Transverse colon (tissue), 4 donors: ENCODE measurements around the gene AP3B1. TPM values are rescaled to one million over a fixed set of nuclear protein-coding genes. Genes with fewer than 3 reads are reported as not detected.

Experiments
- DNase-seq: peaks from one replicate; pipeline ENCODE4 v3.0.0-alpha.2; 2019
- H3K27ac ChIP-seq, 4 donors: fragments of 200-600 bp; sonication (generic); 2 replicates each; pipeline ENCODE4 v1.5.1; 2016 to 2018; ENCODE audit warnings: inconsistent platforms in 4 of 4
- H3K27me3 ChIP-seq: fragments of 200-600 bp; sonication (generic); 2 replicates; pipeline ENCODE4 v1.5.1; 2017; ENCODE audit warnings: inconsistent platforms
- H3K36me3 ChIP-seq, 4 donors: fragments of 200-600 bp; sonication (generic); 2 replicates each; pipeline ENCODE4 v1.5.1; 2017 to 2019; ENCODE audit warnings: inconsistent platforms in 4 of 4
- H3K4me1 ChIP-seq, 4 donors: fragments of 200-600 bp; sonication (generic); 2 replicates each; pipeline ENCODE4 v1.5.1; 2017 to 2020; ENCODE audit warnings: inconsistent platforms in 4 of 4
- H3K4me3 ChIP-seq, 4 donors: fragments of 200-600 bp; sonication (generic); 1 replicate in 1 of 4; 2 replicates in 3 of 4; pipeline versions ENCODE4 v1.5.1 to v1.6.1; 2017 to 2019; ENCODE audit warnings: inconsistent platforms in 4 of 4
- H3K9me3 ChIP-seq, 2 donors: fragments of 200-600 bp; sonication (generic); 2 replicates each; pipeline ENCODE4 v1.5.1; 2017 to 2019; ENCODE audit warnings: inconsistent platforms in 2 of 2
- EP300 ChIP-seq: sonication (generic); formaldehyde crosslinking; IDR thresholded peaks from one replicate; pipeline ENCODE4 v1.6.1; 2017; ENCODE audit warnings: antibody characterized with exemption, low read depth
- POLR2A ChIP-seq: fragments of 450-650 bp; IDR thresholded peaks from one replicate; pipeline ENCODE4 v1.6.1; 2016; ENCODE audit warnings: antibody characterized with exemption, mild to moderate bottlenecking, moderate library complexity
- POLR2AphosphoS5 ChIP-seq, 3 donors: sonication (generic); formaldehyde crosslinking; IDR thresholded peaks; one replicate each; pipeline ENCODE4 v1.6.1; 2016; ENCODE audit warnings: antibody characterized with exemption in 3 of 3
- whole genome bisulfite sequencing, 2 donors: methylation state at CpG; one replicate each; pipeline ENCODE4 v1.1.5; 2018; ENCODE audit warnings: low coverage in 1 of 2; 5-methylcytosine and 5-hydroxymethylcytosine counted together
- in situ Hi-C, 4 donors: fragments of 200-750 bp; cut with MboI; loops; one replicate each; pipeline versions ENCODE4 v1.15.0 to v1.15.1; 2017; ENCODE audit warnings: low sequenced_read_pairs in 3 of 4, low pct_ligation_motif_present in 1 of 4, low pct_unique_long_range_greater_than_20kb in 1 of 4
- intact Hi-C: fragments of 100-400 bp; cut with DNase I; formaldehyde crosslinking; loops from one replicate; pipeline ENCODE4 v1.15.1; 2023; ENCODE audit warnings: low total_unique reads
- total RNA-seq, 4 donors: library from RNA; depleted of rRNA; stranded (reverse); fragments of >200 nt; gene quantifications; one replicate each; pipeline ENCODE4 v1.1.0, GENCODE V29; 2016
- TF ChIP-seq, protein P1 (sequence below), 5 experiments: fragments of 200-600 bp in 3 of 5; fragments of 450-650 bp in 2 of 5; sonication (generic) in 3 of 5; IDR thresholded peaks; 1 replicate in 2 of 5; 2 replicates in 3 of 5; pipeline ENCODE4 v1.5.1; 2016 to 2017; ENCODE audit warnings: antibody characterized with exemption in 5 of 5, inconsistent platforms in 3 of 5, mild to moderate bottlenecking in 2 of 5, moderate library complexity in 1 of 5

Gene AP3B1
- total RNA-seq, 4 donors from 2014 or later = 45.7 to 61.3 (median 53.4) TPM

DNA sequence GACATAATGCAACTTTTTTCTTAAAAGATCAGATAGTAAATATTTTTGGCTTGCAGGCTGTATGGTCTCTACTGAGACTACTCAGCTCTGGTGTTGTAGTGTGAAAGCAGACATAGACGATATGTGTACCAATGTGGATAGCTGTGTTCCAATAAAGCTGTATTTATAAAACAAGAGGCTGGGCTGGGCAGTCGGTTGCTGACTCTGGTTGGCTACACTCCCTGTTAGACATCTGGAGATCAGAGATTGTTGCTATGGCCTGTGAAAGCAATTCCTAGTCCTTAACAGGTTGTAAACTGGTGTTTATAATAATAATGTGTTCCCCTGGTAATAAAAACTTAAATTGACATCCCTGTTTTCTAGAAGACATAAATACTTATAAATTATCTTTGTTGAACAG is 41.5 kb upstream of the AP3B1 start:
- WGBS, 2 donors = 60% methylated on average over 2 of the region's 2 CpGs; no CpG with 5 or more reads in 1 of the 2 donors

DNA sequence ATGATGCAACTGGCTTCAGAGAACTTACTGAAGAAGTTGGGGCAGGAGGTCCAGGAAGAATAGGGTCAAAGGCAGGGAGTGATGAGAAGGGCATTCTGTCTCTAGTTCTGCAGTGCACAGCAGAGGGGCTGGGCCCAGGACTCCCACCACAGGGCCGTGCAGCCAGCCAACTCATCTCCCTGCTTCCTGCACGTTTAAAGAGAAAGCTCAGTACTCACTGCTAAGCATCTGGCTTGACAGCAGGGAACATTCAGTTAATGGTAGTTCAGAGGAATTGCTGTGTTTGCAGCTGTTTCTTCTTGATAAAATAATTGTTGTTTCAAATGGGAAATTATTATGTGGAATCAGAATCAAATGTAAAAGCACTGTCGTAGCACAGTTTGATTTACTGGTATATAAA is 40.3 kb upstream of the AP3B1 start:
- peaks cover 3 to 13% of the 10 kb centered on the region in 2 donors for H3K9me3 ChIP-seq
- WGBS, 2 donors = 64 to 75% methylated on average over 1 to 3 of the region's 3 CpGs
- H3K4me3 ChIP-seq = no peak overlapping the region
- DNase-seq = no peak
- no peaks in the 10 kb centered on the region for H3K4me1 ChIP-seq
- in situ Hi-C loops (loop anchor here in 1 of 4 donors (25.0 kb wide), 1 partner anchor 627 kb away; no protein-coding TSS in a partner anchor), intact Hi-C loops (no loop called here)
- TF ChIP-seq, protein P1, sequence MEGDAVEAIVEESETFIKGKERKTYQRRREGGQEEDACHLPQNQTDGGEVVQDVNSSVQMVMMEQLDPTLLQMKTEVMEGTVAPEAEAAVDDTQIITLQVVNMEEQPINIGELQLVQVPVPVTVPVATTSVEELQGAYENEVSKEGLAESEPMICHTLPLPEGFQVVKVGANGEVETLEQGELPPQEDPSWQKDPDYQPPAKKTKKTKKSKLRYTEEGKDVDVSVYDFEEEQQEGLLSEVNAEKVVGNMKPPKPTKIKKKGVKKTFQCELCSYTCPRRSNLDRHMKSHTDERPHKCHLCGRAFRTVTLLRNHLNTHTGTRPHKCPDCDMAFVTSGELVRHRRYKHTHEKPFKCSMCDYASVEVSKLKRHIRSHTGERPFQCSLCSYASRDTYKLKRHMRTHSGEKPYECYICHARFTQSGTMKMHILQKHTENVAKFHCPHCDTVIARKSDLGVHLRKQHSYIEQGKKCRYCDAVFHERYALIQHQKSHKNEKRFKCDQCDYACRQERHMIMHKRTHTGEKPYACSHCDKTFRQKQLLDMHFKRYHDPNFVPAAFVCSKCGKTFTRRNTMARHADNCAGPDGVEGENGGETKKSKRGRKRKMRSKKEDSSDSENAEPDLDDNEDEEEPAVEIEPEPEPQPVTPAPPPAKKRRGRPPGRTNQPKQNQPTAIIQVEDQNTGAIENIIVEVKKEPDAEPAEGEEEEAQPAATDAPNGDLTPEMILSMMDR (IDR thresholded peaks at IDR 0.05) = no peak
- no peak overlapping the region for H3K27ac ChIP-seq
- H3K27me3 ChIP-seq = no peaks in the 10 kb centered on the region
- H3K36me3 ChIP-seq = no peaks in the 10 kb centered on the region

More for the DNA sequence above, 41.5 kb upstream of the AP3B1 start:
- no peaks in the 10 kb centered on the region for H3K4me1 ChIP-seq
- no peaks in the 10 kb centered on the region for H3K27me3 ChIP-seq
- H3K36me3 ChIP-seq = no peaks in the 10 kb centered on the region
- DNase-seq = no peak
- H3K27ac ChIP-seq = no peak overlapping the region
- no peak overlapping the region for H3K4me3 ChIP-seq
- H3K9me3 ChIP-seq = peaks cover 3 to 13% of the 10 kb centered on the region in 2 donors
- intact Hi-C loops = no loop called here
- TF ChIP-seq EP300 = no peak
- in situ Hi-C loops = loop anchor here in 1 of 4 donors (25.0 kb wide), 1 partner anchor 626 kb away; no protein-coding TSS in a partner anchor

DNA sequence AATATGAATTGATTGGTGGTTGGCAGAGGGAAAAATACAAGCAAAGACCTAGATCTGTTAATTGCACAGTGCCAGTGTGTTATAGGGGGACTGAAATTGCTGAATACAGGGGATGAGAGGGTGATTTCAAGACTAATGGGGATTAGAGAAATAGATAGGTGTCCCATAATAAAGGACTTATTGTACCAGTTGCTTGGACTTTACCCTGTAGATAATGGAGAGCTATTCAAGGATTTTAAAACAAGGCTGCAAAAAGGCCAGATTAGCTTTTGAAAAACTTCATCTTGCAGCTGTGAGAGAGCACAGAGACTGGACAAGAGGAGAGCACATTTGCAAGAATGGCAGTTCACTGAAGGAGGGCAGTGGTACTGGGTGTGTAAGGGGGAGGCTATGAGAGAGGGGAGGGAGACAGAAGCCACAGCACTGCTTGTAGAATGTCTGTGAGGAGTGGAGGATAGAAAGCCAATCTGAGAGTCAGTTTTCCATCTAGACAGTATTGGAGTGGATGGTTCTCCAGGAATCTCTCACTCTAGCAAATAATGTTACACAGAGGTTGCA is 37.1 kb upstream of the AP3B1 start:
- H3K27me3 ChIP-seq = no peaks in the 10 kb centered on the region
- no peaks in the 10 kb centered on the region for H3K9me3 ChIP-seq
- no peak for TF ChIP-seq EP300
- TF ChIP-seq, protein P1 (IDR thresholded peaks at IDR 0.05) = no peak
- TF ChIP-seq POLR2A = no peak
- no peak for TF ChIP-seq POLR2AphosphoS5 (IDR thresholded peaks at IDR 0.05)
- H3K27ac ChIP-seq = no peak overlapping the region
- H3K4me1 ChIP-seq = no peaks in the 10 kb centered on the region
- H3K36me3 ChIP-seq = no peaks in the 10 kb centered on the region
- no peak overlapping the region for H3K4me3 ChIP-seq
- no peak for DNase-seq
- in situ Hi-C loops = loop anchor here in 1 of 4 donors (25.0 kb wide), 1 partner anchor 631 kb away; no protein-coding TSS in a partner anchor
- intact Hi-C loops = no loop called here

DNA sequence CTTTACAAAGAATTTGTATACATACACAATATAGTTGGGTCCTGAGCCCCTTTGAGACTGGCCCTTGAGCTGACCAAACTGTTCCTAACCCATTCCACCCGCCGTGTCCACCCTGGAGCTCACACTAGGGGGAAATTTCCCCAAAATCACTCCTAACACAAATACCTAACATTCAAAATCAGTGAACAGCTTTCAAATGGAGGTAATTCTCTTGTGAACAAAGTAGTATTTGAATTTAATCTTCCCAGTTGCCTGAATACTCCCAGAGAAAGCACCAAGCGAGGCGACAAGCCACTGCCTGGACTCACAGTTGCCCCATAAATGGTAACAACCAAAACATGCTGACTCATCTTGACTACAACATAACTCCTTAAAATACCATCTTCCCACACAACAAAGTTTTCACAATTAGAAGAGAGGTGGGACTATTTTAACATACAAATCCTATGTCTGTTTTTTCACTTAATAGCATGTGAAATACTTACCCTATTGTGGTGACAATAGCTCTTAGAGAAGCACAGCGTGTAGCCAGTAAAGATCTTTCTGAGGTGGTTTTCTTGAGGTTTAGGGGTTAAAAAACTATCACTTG is 34.2 kb upstream of the AP3B1 start:
- no peak overlapping the region for H3K4me3 ChIP-seq
- no peaks in the 10 kb centered on the region for H3K9me3 ChIP-seq
- TF ChIP-seq EP300 (no peak), POLR2AphosphoS5 (IDR thresholded peaks at IDR 0.05) (no peak), POLR2A (no peak)
- TF ChIP-seq, protein P1 (IDR thresholded peaks at IDR 0.05) = no peak
- no peaks in the 10 kb centered on the region for H3K27me3 ChIP-seq
- no peaks in the 10 kb centered on the region for H3K4me1 ChIP-seq
- WGBS, 2 donors = 92 to 94% methylated on average over 3 to 5 of the region's 5 CpGs
- DNase-seq = no peak
- intact Hi-C loops (no loop called here), in situ Hi-C loops (loop anchor here in 1 of 4 donors (25.0 kb wide), 1 partner anchor 634 kb away; no protein-coding TSS in a partner anchor)
- no peaks in the 10 kb centered on the region for H3K36me3 ChIP-seq
- no peak overlapping the region for H3K27ac ChIP-seq
